CD4-positive, alpha-beta memory T cell (primary cell): Measurements from ENCODE around the gene CCDC149. TPM values are rescaled to one million over a fixed set of nuclear protein-coding genes. Genes with fewer than 3 reads are reported as not detected.

Experiments
- CTCF ChIA-PET: fragments of 350-600 bp; sonication (Branson Sonifier 250); formaldehyde crosslinking; loops from one replicate; lab custom pipeline; 2021; ENCODE audit warnings: inconsistent platforms; ENCODE audit not compliant: partially characterized antibody; lab: Charles Lee
- POLR2A ChIA-PET: fragments of 350-600 bp; sonication (Branson Sonifier 250); formaldehyde crosslinking; loops from one replicate; lab custom pipeline; 2021; ENCODE audit not compliant: partially characterized antibody; lab: Charles Lee
- DNase-seq, 5 donors: peaks; one replicate each; pipeline versions ENCODE4 v3.0.0 to v3.0.0-alpha.2; 2020 to 2022; ENCODE audit warnings: mixed read lengths in 1 of 5
- H3K27ac ChIP-seq: one replicate; pipeline ENCODE4 v1.7.0; 2013; ENCODE audit warnings: low read depth, low read length
- H3K27me3 ChIP-seq: 2 replicates; pipeline ENCODE4 v1.7.0; 2013; ENCODE audit warnings: mild to moderate bottlenecking, low read length, moderate library complexity; ENCODE audit not compliant: insufficient read depth
- H3K36me3 ChIP-seq: 2 replicates; pipeline ENCODE4 v1.7.0; 2013; ENCODE audit warnings: mild to moderate bottlenecking, low read length, moderate library complexity; ENCODE audit not compliant: insufficient read depth
- H3K4me1 ChIP-seq: 2 replicates; pipeline ENCODE4 v1.7.0; 2013; ENCODE audit warnings: mild to moderate bottlenecking, low read length, moderate library complexity; ENCODE audit not compliant: insufficient read depth
- H3K4me3 ChIP-seq, 2 donors: one replicate each; pipeline ENCODE4 v1.7.0; 2013; ENCODE audit warnings: low read length in 2 of 2, mild to moderate bottlenecking in 1 of 2
- H3K9me3 ChIP-seq, 2 donors: one replicate each; pipeline ENCODE4 v1.7.0; 2013; ENCODE audit warnings: low read length in 2 of 2, control low read depth in 1 of 2; ENCODE audit not compliant: control insufficient read depth in 1 of 2
- H3K27ac Mint-ChIP-seq, 7 donors: one replicate each; pipeline ENCODE4 v1.8.0; 2020 to 2021; ENCODE audit warnings: mixed read lengths in 7 of 7, mild to moderate bottlenecking in 6 of 7, inconsistent platforms in 3 of 7, moderate library complexity in 3 of 7
- H3K27me3 Mint-ChIP-seq, 2 donors: one replicate each; pipeline ENCODE4 v1.8.0; 2020 to 2021; ENCODE audit warnings: mixed read lengths in 2 of 2
- H3K36me3 Mint-ChIP-seq, 2 donors: one replicate each; pipeline ENCODE4 v1.8.0; 2020 to 2021; ENCODE audit warnings: mixed read lengths in 2 of 2, inconsistent platforms in 1 of 2, mild to moderate bottlenecking in 1 of 2
- H3K4me1 Mint-ChIP-seq, 4 donors: one replicate each; pipeline ENCODE4 v1.8.0; 2020 to 2021; ENCODE audit warnings: mixed read lengths in 4 of 4, mild to moderate bottlenecking in 1 of 4
- H3K4me3 Mint-ChIP-seq, 8 donors: one replicate each; pipeline ENCODE4 v1.8.0; 2020 to 2021; ENCODE audit warnings: mixed read lengths in 8 of 8, mild to moderate bottlenecking in 7 of 8, moderate library complexity in 6 of 8, inconsistent platforms in 3 of 8
- H3K9me3 Mint-ChIP-seq, 8 donors: one replicate each; pipeline ENCODE4 v1.8.0; 2020 to 2021; ENCODE audit warnings: mixed read lengths in 8 of 8, mild to moderate bottlenecking in 5 of 8, inconsistent platforms in 3 of 8, moderate library complexity in 1 of 8
- intact Hi-C: fragments of 100-400 bp; cut with micrococcal nuclease; formaldehyde crosslinking; loops from one replicate; pipeline ENCODE4 v1.15.1; 2023
- polyA plus RNA-seq, 2 donors: library from polyadenylated mRNA; unstranded; fragments of 300-500 nt; fragmentation: Illumina TruSeq; gene quantifications; one replicate each; pipeline ENCODE4 v1.2.3, GENCODE V29; 2021
- total RNA-seq, 2 experiments: library from RNA; stranded (reverse); gene quantifications; one replicate each; pipeline ENCODE4 v1.2.3, GENCODE V29; 2021

The CCDC149 gene
- total and polyA plus RNA-seq, 4 experiments from 2014 or later = 0.11 to 0.44 (median 0.14) TPM; not detected in 1

DNA sequence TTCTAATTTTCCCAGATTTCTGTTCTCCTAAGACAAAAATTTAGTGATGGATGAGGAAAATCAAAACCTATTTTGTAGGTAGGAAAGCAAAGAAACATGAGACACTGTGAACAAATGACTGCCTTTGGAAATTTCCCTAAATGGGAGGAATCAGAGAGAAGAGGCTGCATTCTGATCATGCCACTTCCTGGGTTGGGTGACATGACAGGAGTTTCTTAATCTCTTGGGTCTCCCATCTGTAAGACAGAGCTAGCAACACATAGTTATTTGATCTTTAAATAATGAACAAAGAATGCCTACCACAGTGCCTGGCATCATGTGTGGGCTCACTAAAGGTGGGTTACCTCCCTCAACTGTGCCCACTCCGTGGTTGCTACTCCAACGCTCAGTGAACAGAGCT lies 57.1 kb downstream of the CCDC149 start:
- no peaks in the 10 kb centered on the region for H3K27me3 ChIP-seq
- Mint-ChIP-seq H3K4me3 (no peak overlapping the region), H3K27me3 (peaks cover 2 to 5% of the 10 kb centered on the region in 2 donors), H3K36me3 (no peaks in the 10 kb centered on the region), H3K4me1 (no peaks in the 10 kb centered on the region), H3K9me3 (peaks cover 0 to 6% (median 0%) of the 10 kb centered on the region in 8 donors), H3K27ac (no peak overlapping the region)
- intact Hi-C loops = no loop called here
- H3K27ac ChIP-seq = no peak overlapping the region
- no peak for DNase-seq
- H3K36me3 ChIP-seq = no peaks in the 10 kb centered on the region
- no peaks in the 10 kb centered on the region for H3K9me3 ChIP-seq
- no peak overlapping the region for H3K4me3 ChIP-seq
- no peaks in the 10 kb centered on the region for H3K4me1 ChIP-seq
- POLR2A ChIA-PET = no interaction called here
- CTCF ChIA-PET = no interaction called here

DNA sequence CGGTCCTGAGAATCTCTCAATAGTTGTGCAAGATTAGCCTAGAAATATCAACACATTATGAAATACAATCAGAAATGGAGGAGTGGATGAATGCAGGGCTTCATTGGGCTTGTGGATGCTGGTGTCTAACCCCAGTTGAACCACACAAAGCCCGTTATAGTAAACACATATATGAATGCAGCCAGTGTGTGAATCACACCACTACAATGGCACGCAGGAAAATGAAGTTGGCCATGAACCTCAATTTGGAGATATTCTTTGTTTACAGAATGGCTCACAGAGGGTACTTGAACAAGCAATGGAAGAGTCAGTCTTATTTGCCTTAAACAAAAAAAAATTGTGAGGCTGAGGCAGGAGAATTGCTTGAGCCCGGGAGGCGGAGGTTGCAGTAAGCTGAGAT lies 59.7 kb downstream of the CCDC149 start:
- Histone ChIP-seq H3K36me3 (no peaks in the 10 kb centered on the region), H3K9me3 (no peaks in the 10 kb centered on the region), H3K27ac (no peak overlapping the region), H3K4me3 (no peak overlapping the region), H3K27me3 (no peaks in the 10 kb centered on the region), H3K4me1 (no peaks in the 10 kb centered on the region)
- Mint-ChIP-seq H3K27me3 (peaks cover 4 to 7% of the 10 kb centered on the region in 2 donors), H3K36me3 (no peaks in the 10 kb centered on the region), H3K9me3 (peaks cover 0 to 4% (median 0%) of the 10 kb centered on the region in 8 donors), H3K27ac (no peak overlapping the region), H3K4me3 (no peak overlapping the region), H3K4me1 (no peaks in the 10 kb centered on the region)
- no peak for DNase-seq
- ChIA-PET CTCF (no interaction called here), POLR2A (no interaction called here)
- intact Hi-C loops = no loop called here

GRCh38 chr4:24850674-24851073 lies 62.2 kb downstream of the CCDC149 start:
- Mint-ChIP-seq H3K36me3 (no peaks in the 10 kb centered on the region), H3K27ac (no peak overlapping the region), H3K9me3 (peaks cover 0 to 4% (median 0%) of the 10 kb centered on the region in 8 donors), H3K27me3 (peaks cover 4 to 7% of the 10 kb centered on the region in 2 donors), H3K4me1 (no peaks in the 10 kb centered on the region), H3K4me3 (no peak overlapping the region)
- Histone ChIP-seq H3K27me3 (no peaks in the 10 kb centered on the region), H3K4me1 (no peaks in the 10 kb centered on the region), H3K4me3 (no peak overlapping the region), H3K36me3 (no peaks in the 10 kb centered on the region), H3K9me3 (no peaks in the 10 kb centered on the region), H3K27ac (no peak overlapping the region)
- ChIA-PET POLR2A (no interaction called here), CTCF (no interaction called here)
- DNase-seq = no peak
- intact Hi-C loops = no loop called here

- H3K4me1 ChIP-seq = no peaks in the 10 kb centered on the region
- H3K9me3 ChIP-seq = no peaks in the 10 kb centered on the region
- Mint-ChIP-seq H3K9me3 (peaks cover 0 to 8% (median 0%) of the 10 kb centered on the region in 8 donors), H3K27ac (no peak overlapping the region), H3K4me1 (no peaks in the 10 kb centered on the region), H3K27me3 (peaks cover 4 to 7% of the 10 kb centered on the region in 2 donors), H3K4me3 (no peak overlapping the region), H3K36me3 (no peaks in the 10 kb centered on the region)
- no peaks in the 10 kb centered on the region for H3K36me3 ChIP-seq
- ChIA-PET CTCF (no interaction called here), POLR2A (no interaction called here)
- H3K4me3 ChIP-seq = no peak overlapping the region
- no peak overlapping the region for H3K27ac ChIP-seq
- H3K27me3 ChIP-seq = no peaks in the 10 kb centered on the region
- intact Hi-C loops = no loop called here
- DNase-seq = no peak
These were observed 63.1 kb downstream of the CCDC149 start for GRCh38 chr4:24849756-24850155.

- H3K4me1 ChIP-seq = no peaks in the 10 kb centered on the region
- no peak overlapping the region for H3K4me3 ChIP-seq
- no peak for DNase-seq
- no peak overlapping the region for H3K27ac ChIP-seq
- no peaks in the 10 kb centered on the region for H3K9me3 ChIP-seq
- intact Hi-C loops = no loop called here
- peaks cover 0 to 8% (median 0%) of the 10 kb centered on the region in 8 donors for H3K9me3 Mint-ChIP-seq
- H3K36me3 ChIP-seq = no peaks in the 10 kb centered on the region
- no peaks in the 10 kb centered on the region for H3K4me1 Mint-ChIP-seq
- H3K27ac Mint-ChIP-seq = no peak overlapping the region
- H3K36me3 Mint-ChIP-seq = no peaks in the 10 kb centered on the region
- no peak overlapping the region for H3K4me3 Mint-ChIP-seq
- H3K27me3 Mint-ChIP-seq = peaks cover 4 to 7% of the 10 kb centered on the region in 2 donors
- H3K27me3 ChIP-seq = no peaks in the 10 kb centered on the region
- CTCF ChIA-PET = no interaction called here
- POLR2A ChIA-PET = no interaction called here
These were observed 63.5 kb downstream of the CCDC149 start for GRCh38 chr4:24849351-24849750.

DNA sequence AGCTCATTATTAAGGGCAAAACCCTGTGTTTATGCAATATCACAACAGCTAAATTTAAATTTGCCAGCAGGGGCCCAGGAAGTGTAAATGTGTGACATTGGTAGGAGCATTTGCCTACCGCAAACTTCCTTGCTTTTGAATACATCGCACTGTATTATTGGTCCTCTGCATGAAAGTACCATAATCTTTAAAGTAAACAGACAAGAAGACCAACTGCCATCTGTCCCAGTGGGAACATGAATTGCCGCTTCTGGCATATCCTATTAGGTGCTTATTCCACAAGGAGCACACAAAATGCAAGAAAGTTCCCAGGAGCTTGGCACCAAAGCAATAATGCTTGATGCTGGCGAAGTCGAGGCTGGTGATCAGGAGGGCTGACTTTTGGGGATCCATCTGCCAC lies 66.1 kb downstream of the CCDC149 start:
- intact Hi-C loops = no loop called here
- POLR2A ChIA-PET = no interaction called here
- peaks cover 0 to 8% (median 0%) of the 10 kb centered on the region in 8 donors for H3K9me3 Mint-ChIP-seq
- no peak overlapping the region for H3K4me3 Mint-ChIP-seq
- no peak overlapping the region for H3K27ac Mint-ChIP-seq
- no peak overlapping the region for H3K27ac ChIP-seq
- no peak overlapping the region for H3K4me3 ChIP-seq
- no peaks in the 10 kb centered on the region for H3K9me3 ChIP-seq
- CTCF ChIA-PET = interaction anchor here (1.1 kb wide), 1 partner anchor 39 kb away, joined by 3 read pairs; no protein-coding TSS in a partner anchor
- no peaks in the 10 kb centered on the region for H3K4me1 Mint-ChIP-seq
- H3K27me3 ChIP-seq = no peaks in the 10 kb centered on the region
- no peaks in the 10 kb centered on the region for H3K4me1 ChIP-seq
- H3K27me3 Mint-ChIP-seq = peaks cover 2% of the 10 kb centered on the region in 2 donors
- H3K36me3 Mint-ChIP-seq = no peaks in the 10 kb centered on the region
- DNase-seq = no peak
- no peaks in the 10 kb centered on the region for H3K36me3 ChIP-seq

- ChIA-PET CTCF (interaction anchor here (1.1 kb wide), 1 partner anchor 38 kb away, joined by 3 read pairs; no protein-coding TSS in a partner anchor), POLR2A (no interaction called here)
- no peak for DNase-seq
- H3K27ac Mint-ChIP-seq = no peak overlapping the region
- peaks cover 2% of the 10 kb centered on the region in 2 donors for H3K27me3 Mint-ChIP-seq
- no peaks in the 10 kb centered on the region for H3K27me3 ChIP-seq
- no peaks in the 10 kb centered on the region for H3K36me3 ChIP-seq
- peaks cover 0 to 8% (median 0%) of the 10 kb centered on the region in 8 donors for H3K9me3 Mint-ChIP-seq
- intact Hi-C loops = no loop called here
- H3K4me3 ChIP-seq = no peak overlapping the region
- H3K9me3 ChIP-seq = no peaks in the 10 kb centered on the region
- H3K4me1 ChIP-seq = no peaks in the 10 kb centered on the region
- H3K36me3 Mint-ChIP-seq = no peaks in the 10 kb centered on the region
- no peak overlapping the region for H3K4me3 Mint-ChIP-seq
- H3K27ac ChIP-seq = no peak overlapping the region
- H3K4me1 Mint-ChIP-seq = no peaks in the 10 kb centered on the region
These were observed 66.9 kb downstream of the CCDC149 start for GRCh38 chr4:24845902-24846301.

- POLR2A ChIA-PET = no interaction called here
- CTCF ChIA-PET = no interaction called here
- H3K4me1 ChIP-seq = no peaks in the 10 kb centered on the region
- intact Hi-C loops = no loop called here
- no peaks in the 10 kb centered on the region for H3K27me3 ChIP-seq
- Mint-ChIP-seq H3K36me3 (no peaks in the 10 kb centered on the region), H3K9me3 (peaks cover 0 to 6% (median 0%) of the 10 kb centered on the region in 8 donors), H3K27ac (no peak overlapping the region), H3K4me3 (no peak overlapping the region), H3K4me1 (no peaks in the 10 kb centered on the region), H3K27me3 (peaks cover under 1 to 2% of the 10 kb centered on the region in 2 donors)
- H3K36me3 ChIP-seq = no peaks in the 10 kb centered on the region
- no peaks in the 10 kb centered on the region for H3K9me3 ChIP-seq
- no peak for DNase-seq
- no peak overlapping the region for H3K27ac ChIP-seq
- no peak overlapping the region for H3K4me3 ChIP-seq
These were observed 67.7 kb downstream of the CCDC149 start for GRCh38 chr4:24845132-24845531.
